Tibial artery (tissue), 4 donors: ENCODE measurements around the gene DYRK1A.
A peak's percentile ranks its signal among the peaks of the same experiment; 100 is the strongest.
"Not testable (repeated sequence)": the region's sequence is repeated elsewhere in the genome, so short reads cannot be mapped to it uniquely, and the experiment has no call there.

Experiments used
- DNase-seq, 2 donors: peaks; one replicate each; pipeline ENCODE4 v3.0.0-alpha.2; 2019
- H3K27ac ChIP-seq, 2 donors: fragments of 200-600 bp; sonication (generic) in 1 of 2; 1 replicate in 1 of 2; 2 replicates in 1 of 2; pipeline ENCODE4 v1.5.1; 2018 to 2019; ENCODE audit warnings: mild to moderate bottlenecking in 1 of 2
- H3K27me3 ChIP-seq, 2 donors: fragments of 200-600 bp; sonication (generic) in 1 of 2; one replicate each; pipeline versions ENCODE4 v1.5.1 to v1.6.0; 2016 to 2019
- H3K36me3 ChIP-seq, 3 donors: fragments of 200-600 bp; sonication (generic) in 2 of 3; one replicate each; pipeline ENCODE4 v1.5.1; 2016 to 2019; ENCODE audit warnings: mild to moderate bottlenecking in 2 of 3
- H3K4me1 ChIP-seq, 4 donors: fragments of 200-600 bp; sonication (generic) in 2 of 4; 1 replicate in 3 of 4; 2 replicates in 1 of 4; pipeline ENCODE4 v1.5.1; 2016 to 2019
- H3K4me3 ChIP-seq, 2 donors: fragments of 200-600 bp; sonication (generic) in 1 of 2; 1 replicate in 1 of 2; 2 replicates in 1 of 2; pipeline ENCODE4 v1.5.1; 2018 to 2019; ENCODE audit warnings: mild to moderate bottlenecking in 2 of 2
- H3K9me3 ChIP-seq, 3 donors: fragments of 200-600 bp; sonication (generic) in 1 of 3; one replicate each; pipeline ENCODE4 v1.5.1; 2016 to 2019
- intact Hi-C: fragments of 100-400 bp; cut with DNase I; formaldehyde crosslinking; loops from one replicate; pipeline ENCODE4 v1.15.0; 2023; ENCODE audit warnings: low total_unique reads
- TF ChIP-seq, protein P1 (sequence below), 2 experiments: fragments of 200-600 bp in 1 of 2; fragments of 450-650 bp in 1 of 2; IDR thresholded peaks; one replicate each; pipeline ENCODE4 v1.5.1; 2017 to 2019; ENCODE audit warnings: antibody characterized with exemption in 2 of 2, mild to moderate bottlenecking in 1 of 2, moderate library complexity in 1 of 2

Gene DYRK1A

DNA sequence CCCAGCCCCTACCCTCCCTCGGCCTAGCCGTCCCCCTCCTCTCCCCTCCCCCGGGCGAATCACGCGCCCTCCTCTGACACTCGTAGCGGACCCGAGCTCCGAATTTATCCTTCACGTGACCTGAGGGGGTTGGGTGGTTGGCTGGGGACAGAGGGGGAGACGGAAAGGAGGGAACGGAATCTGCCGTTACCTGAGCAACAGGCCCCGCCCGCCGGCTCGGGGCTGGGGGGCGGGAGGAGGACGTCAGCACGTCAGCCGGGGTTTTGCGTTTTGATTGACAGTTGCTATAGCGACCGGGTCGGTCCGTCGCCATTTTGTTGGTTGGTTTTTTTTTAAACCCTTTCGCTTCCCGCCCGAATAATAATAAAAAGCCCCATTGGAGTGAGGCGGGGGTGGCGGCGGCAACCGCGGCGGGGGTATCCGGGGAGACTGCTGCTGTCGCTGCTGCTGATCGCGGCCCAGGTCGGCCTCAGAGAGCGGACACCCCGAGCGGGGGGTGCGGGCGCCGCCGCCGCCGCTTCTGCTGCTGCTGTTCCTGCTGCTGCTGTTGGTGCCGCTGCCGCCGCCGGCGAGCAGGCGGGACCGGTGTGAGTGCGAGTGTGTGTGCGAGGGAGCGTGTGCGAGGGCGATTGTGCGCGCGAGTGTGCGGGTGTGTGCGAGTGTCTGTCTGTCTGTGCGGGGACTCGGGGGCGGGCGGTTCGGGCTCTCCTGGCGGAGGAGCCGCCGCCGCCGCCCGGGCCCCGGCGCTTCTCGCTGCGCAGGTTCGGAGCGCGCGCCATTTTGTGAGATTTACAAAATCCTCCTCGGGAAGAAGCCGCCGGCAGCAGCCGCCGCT, at the start of gene DYRK1A:
Gene DYRK1A (plus strand): TSS at position 292 of the 835 bp plus-strand sequence. CDS start 53,602 bp downstream, outside the sequence.
- TF ChIP-seq, protein P1, sequence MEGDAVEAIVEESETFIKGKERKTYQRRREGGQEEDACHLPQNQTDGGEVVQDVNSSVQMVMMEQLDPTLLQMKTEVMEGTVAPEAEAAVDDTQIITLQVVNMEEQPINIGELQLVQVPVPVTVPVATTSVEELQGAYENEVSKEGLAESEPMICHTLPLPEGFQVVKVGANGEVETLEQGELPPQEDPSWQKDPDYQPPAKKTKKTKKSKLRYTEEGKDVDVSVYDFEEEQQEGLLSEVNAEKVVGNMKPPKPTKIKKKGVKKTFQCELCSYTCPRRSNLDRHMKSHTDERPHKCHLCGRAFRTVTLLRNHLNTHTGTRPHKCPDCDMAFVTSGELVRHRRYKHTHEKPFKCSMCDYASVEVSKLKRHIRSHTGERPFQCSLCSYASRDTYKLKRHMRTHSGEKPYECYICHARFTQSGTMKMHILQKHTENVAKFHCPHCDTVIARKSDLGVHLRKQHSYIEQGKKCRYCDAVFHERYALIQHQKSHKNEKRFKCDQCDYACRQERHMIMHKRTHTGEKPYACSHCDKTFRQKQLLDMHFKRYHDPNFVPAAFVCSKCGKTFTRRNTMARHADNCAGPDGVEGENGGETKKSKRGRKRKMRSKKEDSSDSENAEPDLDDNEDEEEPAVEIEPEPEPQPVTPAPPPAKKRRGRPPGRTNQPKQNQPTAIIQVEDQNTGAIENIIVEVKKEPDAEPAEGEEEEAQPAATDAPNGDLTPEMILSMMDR (IDR thresholded peaks at IDR 0.05): no peak
- Histone ChIP-seq H3K27me3 (no peaks in the 10 kb centered on the region), H3K9me3 (no peaks in the 10 kb centered on the region), H3K4me1 (peaks cover 0 to 37% (median 11%) of the 10 kb centered on the region in 4 donors), H3K27ac (peak within 1 kb of the TSS; percentile 100), H3K4me3 (peak within 1 kb of the TSS; percentile 96), H3K36me3 (no peaks in the 10 kb centered on the region)
- intact Hi-C loops: loop anchor here (2.0 to 10.0 kb wide), 4 partner anchors 28 to 196 kb away; partner anchors contain the start of gene VPS26C
- peak; percentile 99 to 100 for DNase-seq

DNA sequence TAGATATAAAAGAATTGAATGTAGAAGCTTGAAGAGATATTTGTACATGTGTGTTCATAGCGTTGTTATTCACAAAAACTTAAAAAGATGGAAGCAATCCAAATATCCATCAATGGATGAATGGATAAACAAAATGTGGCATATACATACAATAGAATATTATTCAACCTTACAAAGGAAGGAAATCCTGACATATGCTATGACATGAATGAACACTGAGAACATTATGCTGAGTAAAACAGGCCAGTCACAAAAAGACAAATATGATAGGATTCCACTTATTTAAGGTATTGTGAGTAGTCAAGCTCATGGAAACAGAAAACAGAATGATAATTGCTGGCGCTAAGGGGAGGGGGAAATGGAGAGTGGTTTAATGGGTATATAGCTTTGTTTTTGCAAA, 47.0 kb upstream of the DYRK1A start:
- no peak overlapping the region for H3K27ac ChIP-seq
- intact Hi-C loops: no loop called here
- H3K36me3 ChIP-seq: no peaks in the 10 kb centered on the region
- no peak overlapping the region for H3K4me3 ChIP-seq
- TF ChIP-seq, protein P1 (IDR thresholded peaks at IDR 0.05): no peak
- no peaks in the 10 kb centered on the region for H3K4me1 ChIP-seq
- no peaks in the 10 kb centered on the region for H3K27me3 ChIP-seq
- no peak for DNase-seq
- H3K9me3 ChIP-seq: peaks cover 0 to 17% (median 17%) of the 10 kb centered on the region in 3 donors

DNA sequence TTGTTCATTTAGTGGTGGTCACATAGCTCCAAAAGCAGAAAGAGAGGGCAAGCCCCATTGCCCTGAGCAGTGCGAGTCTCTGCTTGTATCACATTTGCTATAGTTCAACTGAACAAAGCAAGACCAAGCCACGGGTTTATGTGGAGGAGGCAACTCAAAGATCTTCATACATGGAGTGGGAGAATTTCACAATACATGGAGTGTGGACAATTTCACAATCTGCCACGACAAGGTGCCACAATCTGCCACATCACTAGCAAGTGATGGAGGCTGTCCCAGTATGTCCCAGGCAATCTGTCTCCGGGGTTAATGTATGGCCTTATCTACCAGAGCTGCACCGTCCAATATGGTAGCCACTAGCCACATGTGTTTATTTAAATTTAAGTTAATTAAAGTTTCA, 44.5 kb upstream of the DYRK1A start:
- Histone ChIP-seq H3K4me3 (no peak overlapping the region), H3K36me3 (no peaks in the 10 kb centered on the region), H3K27me3 (no peaks in the 10 kb centered on the region), H3K4me1 (no peaks in the 10 kb centered on the region), H3K27ac (no peak overlapping the region), H3K9me3 (peaks cover 0 to 9% (median 7%) of the 10 kb centered on the region in 3 donors)
- TF ChIP-seq, protein P1 (IDR thresholded peaks at IDR 0.05): no peak
- intact Hi-C loops: no loop called here
- no peak for DNase-seq

DNA sequence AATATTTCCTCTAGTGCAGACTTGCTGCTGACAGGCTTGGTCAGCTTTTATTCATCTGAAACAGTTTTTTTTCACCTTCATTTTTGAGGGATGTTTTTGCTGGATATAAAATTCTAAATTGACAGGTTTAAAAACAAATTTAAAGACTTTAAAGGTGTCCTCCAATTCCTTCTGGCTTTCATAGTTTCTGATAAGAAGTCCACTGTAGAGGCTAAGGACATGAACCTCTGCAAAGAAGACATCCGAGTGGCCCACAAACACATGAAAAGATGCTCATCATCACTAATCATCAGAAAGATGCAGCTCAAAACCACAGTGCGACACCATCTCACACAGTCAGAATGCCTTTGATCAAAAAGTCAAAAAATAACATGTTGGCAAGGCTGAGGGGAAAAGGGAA, 42.0 kb upstream of the DYRK1A start:
- no peaks in the 10 kb centered on the region for H3K36me3 ChIP-seq
- H3K27ac ChIP-seq: no peak overlapping the region
- intact Hi-C loops: no loop called here
- TF ChIP-seq, protein P1 (IDR thresholded peaks at IDR 0.05): no peak
- no peak for DNase-seq
- no peaks in the 10 kb centered on the region for H3K9me3 ChIP-seq
- H3K27me3 ChIP-seq: no peaks in the 10 kb centered on the region
- H3K4me3 ChIP-seq: no peak overlapping the region
- H3K4me1 ChIP-seq: no peaks in the 10 kb centered on the region

DNA sequence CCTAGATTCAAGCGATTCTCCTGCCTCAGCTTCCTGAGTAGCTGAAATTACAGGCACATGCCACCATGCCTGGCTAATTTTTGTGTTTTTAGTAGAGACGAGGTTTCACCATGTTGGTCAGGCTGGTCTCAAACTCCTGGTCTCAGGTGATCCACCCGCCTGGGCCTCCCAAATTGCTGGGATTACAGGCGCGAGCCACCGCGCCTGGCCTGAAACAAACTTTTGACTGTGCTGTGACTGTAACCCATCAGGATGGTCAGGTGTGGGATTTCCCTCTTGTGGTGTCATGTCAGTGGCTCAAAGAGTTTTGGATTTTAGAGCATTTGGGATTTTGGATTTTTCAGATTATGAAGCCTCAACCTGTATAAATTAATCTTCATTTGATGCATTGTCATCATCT, 38.4 kb upstream of the DYRK1A start:
- H3K9me3 ChIP-seq, H3K27ac ChIP-seq, intact Hi-C loops, H3K27me3 ChIP-seq, H3K4me1 ChIP-seq, H3K36me3 ChIP-seq, H3K4me3 ChIP-seq, DNase-seq: not testable (repeated sequence)

DNA sequence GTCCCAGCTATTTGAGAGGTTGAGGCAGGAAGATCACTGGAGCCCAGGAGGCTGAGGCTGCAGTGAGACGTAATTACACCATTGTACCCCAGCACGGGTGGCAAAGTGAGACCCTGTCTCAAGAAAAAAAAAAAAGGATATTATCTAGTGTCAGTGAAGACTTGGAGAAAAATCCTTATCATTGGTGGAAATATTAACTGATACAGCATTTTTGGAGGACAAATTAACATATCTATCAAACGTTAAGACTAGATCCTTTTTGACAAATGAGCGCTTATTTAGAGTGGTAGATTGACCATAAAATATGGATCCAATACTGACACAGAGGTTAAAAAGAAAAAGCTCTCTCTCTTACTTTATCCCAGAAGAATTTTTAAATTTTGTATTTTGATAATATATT, 35.2 kb upstream of the DYRK1A start:
- H3K27me3 ChIP-seq: no peaks in the 10 kb centered on the region
- H3K4me1 ChIP-seq: no peaks in the 10 kb centered on the region
- TF ChIP-seq, protein P1 (IDR thresholded peaks at IDR 0.05): no peak
- H3K36me3 ChIP-seq: no peaks in the 10 kb centered on the region
- H3K9me3 ChIP-seq: no peaks in the 10 kb centered on the region
- H3K4me3 ChIP-seq: no peak overlapping the region
- no peak for DNase-seq
- H3K27ac ChIP-seq: no peak overlapping the region
- intact Hi-C loops: loop anchor here (10.0 kb wide), 1 partner anchor 67 kb away; the partner anchor contains the start of gene VPS26C
